Muscle layer of duodenum (tissue), 2 donors: Measurements from ENCODE around the gene EPHA4.

ENCODE experiments used
- H3K27ac ChIP-seq: one replicate; pipeline ENCODE4 v1.7.0; 2013; ENCODE audit warnings: mild to moderate bottlenecking, low read length
- H3K27me3 ChIP-seq: one replicate; pipeline ENCODE4 v1.7.0; 2013; ENCODE audit warnings: low read depth, mild to moderate bottlenecking, control low read depth, low read length
- H3K36me3 ChIP-seq, 2 donors: one replicate each; pipeline ENCODE4 v1.7.0; 2013; ENCODE audit warnings: low read length in 2 of 2, control low read depth in 1 of 2, mild to moderate bottlenecking in 1 of 2; ENCODE audit not compliant: insufficient read depth in 2 of 2, control insufficient read depth in 1 of 2
- H3K4me1 ChIP-seq, 2 donors: one replicate each; pipeline ENCODE4 v1.7.0; 2013; ENCODE audit warnings: low read length in 2 of 2, mild to moderate bottlenecking in 2 of 2, control low read depth in 1 of 2, moderate library complexity in 1 of 2; ENCODE audit not compliant: insufficient read depth in 2 of 2, control insufficient read depth in 1 of 2
- H3K4me3 ChIP-seq, 2 donors: one replicate each; pipeline ENCODE4 v1.7.0; 2013; ENCODE audit warnings: low read length in 2 of 2, low read depth in 1 of 2, mild to moderate bottlenecking in 1 of 2
- H3K9me3 ChIP-seq, 2 donors: one replicate each; pipeline ENCODE4 v1.7.0; 2013; ENCODE audit warnings: low read length in 2 of 2, control low read depth in 1 of 2, mild to moderate bottlenecking in 1 of 2; ENCODE audit not compliant: control insufficient read depth in 1 of 2
- donor health status: healthy.

The EPHA4 gene

GRCh38 chr2:221370076-221370856, 201.8 kb downstream of the EPHA4 start:
- H3K4me3 ChIP-seq: no peak overlapping the region
- no peaks in the 10 kb centered on the region for H3K27me3 ChIP-seq
- peaks cover 0 to 4% of the 10 kb centered on the region in 2 donors for H3K4me1 ChIP-seq
- no peak overlapping the region for H3K27ac ChIP-seq
- H3K36me3 ChIP-seq: no peaks in the 10 kb centered on the region
- no peaks in the 10 kb centered on the region for H3K9me3 ChIP-seq
